Measurements from ENCODE around the gene GRID2. TPM values are rescaled to one million over a fixed set of nuclear protein-coding genes. Genes with fewer than 3 reads are reported as not detected.

Gene GRID2
- total RNA-seq, 4 donors from 2014 or later, result 0.16 TPM; not detected in 3

GRCh38 chr4:93182722-93183121 lies 879.0 kb downstream of the GRID2 start:
- intact Hi-C loops (cut with DNase I; ENCODE audit: low total_unique reads), result no loop called here
- no peaks in the 10 kb centered on the region for H3K9me3 ChIP-seq
- no peaks in the 10 kb centered on the region for H3K4me1 ChIP-seq
- WGBS, 2 donors (ENCODE audit: low coverage in 1 of 2), result 43 to 50% methylated on average over 3 to 4 of the region's 4 CpGs
- in situ Hi-C loops (cut with MboI; ENCODE audit: low pct_ligation_motif_present in 1 of 4, low pct_unique_long_range_greater_than_20kb in 1 of 4, low sequenced_read_pairs in 3 of 4), result no loop called here
- H3K27me3 ChIP-seq, result no peaks in the 10 kb centered on the region
- H3K4me3 ChIP-seq, result no peak overlapping the region
- no peak overlapping the region for H3K27ac ChIP-seq
- H3K36me3 ChIP-seq, result no peaks in the 10 kb centered on the region
- no peak for DNase-seq
- no peak for TF ChIP-seq POLR2AphosphoS5 (IDR thresholded peaks at IDR 0.05)
- no peak for TF ChIP-seq POLR2A (IDR thresholded peaks at IDR 0.05)
- TF ChIP-seq EP300 (IDR thresholded peaks at IDR 0.05; ENCODE audit: low read depth), result no peak

- in situ Hi-C loops (cut with MboI; ENCODE audit: low pct_ligation_motif_present in 1 of 4, low pct_unique_long_range_greater_than_20kb in 1 of 4, low sequenced_read_pairs in 3 of 4) (no loop called here), intact Hi-C loops (cut with DNase I; ENCODE audit: low total_unique reads) (no loop called here)
- Histone ChIP-seq H3K9me3 (no peaks in the 10 kb centered on the region), H3K4me3 (no peak overlapping the region), H3K27ac (no peak overlapping the region), H3K36me3 (no peaks in the 10 kb centered on the region), H3K27me3 (no peaks in the 10 kb centered on the region), H3K4me1 (no peaks in the 10 kb centered on the region)
- no peak for DNase-seq
- TF ChIP-seq POLR2AphosphoS5 (IDR thresholded peaks at IDR 0.05), result no peak
- TF ChIP-seq POLR2A (IDR thresholded peaks at IDR 0.05), result no peak
- no peak for TF ChIP-seq CTCF (IDR thresholded peaks at IDR 0.05)
- TF ChIP-seq EP300 (IDR thresholded peaks at IDR 0.05; ENCODE audit: low read depth), result no peak
These were observed 879.8 kb downstream of the GRID2 start for GRCh38 chr4:93183576-93183975.

GRCh38 chr4:93184053-93184452 lies 880.3 kb downstream of the GRID2 start:
- in situ Hi-C loops (cut with MboI; ENCODE audit: low pct_ligation_motif_present in 1 of 4, low pct_unique_long_range_greater_than_20kb in 1 of 4, low sequenced_read_pairs in 3 of 4), result no loop called here
- H3K9me3 ChIP-seq, result no peaks in the 10 kb centered on the region
- H3K4me1 ChIP-seq, result no peaks in the 10 kb centered on the region
- H3K36me3 ChIP-seq, result no peaks in the 10 kb centered on the region
- 6 to 27% methylated on average over 2 of the region's 2 CpGs for WGBS, 2 donors (ENCODE audit: low coverage in 1 of 2)
- no peaks in the 10 kb centered on the region for H3K27me3 ChIP-seq
- H3K27ac ChIP-seq, result no peak overlapping the region
- intact Hi-C loops (cut with DNase I; ENCODE audit: low total_unique reads), result no loop called here
- DNase-seq, result no peak
- no peak overlapping the region for H3K4me3 ChIP-seq
- no peak for TF ChIP-seq POLR2A (IDR thresholded peaks at IDR 0.05)
- TF ChIP-seq EP300 (IDR thresholded peaks at IDR 0.05; ENCODE audit: low read depth), result no peak
- TF ChIP-seq CTCF (IDR thresholded peaks at IDR 0.05), result no peak
- TF ChIP-seq POLR2AphosphoS5 (IDR thresholded peaks at IDR 0.05), result no peak

GRCh38 chr4:93186846-93187245 lies 883.1 kb downstream of the GRID2 start:
- H3K27me3 ChIP-seq, result no peaks in the 10 kb centered on the region
- H3K9me3 ChIP-seq, result no peaks in the 10 kb centered on the region
- no peak overlapping the region for H3K4me3 ChIP-seq
- TF ChIP-seq CTCF (IDR thresholded peaks at IDR 0.05) (no peak), POLR2AphosphoS5 (IDR thresholded peaks at IDR 0.05) (no peak), POLR2A (IDR thresholded peaks at IDR 0.05) (no peak), EP300 (IDR thresholded peaks at IDR 0.05; ENCODE audit: low read depth) (no peak)
- intact Hi-C loops (cut with DNase I; ENCODE audit: low total_unique reads), result no loop called here
- H3K4me1 ChIP-seq, result no peaks in the 10 kb centered on the region
- no peaks in the 10 kb centered on the region for H3K36me3 ChIP-seq
- 33% methylated on average over 1 of the region's 1 CpG for WGBS, 2 donors (ENCODE audit: low coverage in 1 of 2)
- DNase-seq, result no peak
- in situ Hi-C loops (cut with MboI; ENCODE audit: low pct_ligation_motif_present in 1 of 4, low pct_unique_long_range_greater_than_20kb in 1 of 4, low sequenced_read_pairs in 3 of 4), result no loop called here
- no peak overlapping the region for H3K27ac ChIP-seq

GRCh38 chr4:93187466-93187865 lies 883.7 kb downstream of the GRID2 start:
- no peak for TF ChIP-seq EP300 (IDR thresholded peaks at IDR 0.05; ENCODE audit: low read depth)
- TF ChIP-seq CTCF (IDR thresholded peaks at IDR 0.05), result no peak
- TF ChIP-seq POLR2AphosphoS5 (IDR thresholded peaks at IDR 0.05), result no peak
- TF ChIP-seq POLR2A (IDR thresholded peaks at IDR 0.05), result no peak
- H3K27ac ChIP-seq, result no peak overlapping the region
- H3K4me3 ChIP-seq, result no peak overlapping the region
- intact Hi-C loops (cut with DNase I; ENCODE audit: low total_unique reads) (no loop called here), in situ Hi-C loops (cut with MboI; ENCODE audit: low pct_ligation_motif_present in 1 of 4, low pct_unique_long_range_greater_than_20kb in 1 of 4, low sequenced_read_pairs in 3 of 4) (no loop called here)
- no peaks in the 10 kb centered on the region for H3K9me3 ChIP-seq
- DNase-seq, result no peak
- H3K27me3 ChIP-seq, result no peaks in the 10 kb centered on the region
- no peaks in the 10 kb centered on the region for H3K36me3 ChIP-seq
- WGBS, 2 donors (ENCODE audit: low coverage in 1 of 2), result 79 to 100% methylated on average over 2 to 4 of the region's 4 CpGs
- no peaks in the 10 kb centered on the region for H3K4me1 ChIP-seq

Measured in transverse colon (tissue), 4 donors.